BE2C (cell line): Measurements from ENCODE around the gene P2RY13. TPM values are rescaled to one million over a fixed set of nuclear protein-coding genes. Genes with fewer than 3 reads are reported as not detected.

ENCODE experiments used
- DNase-seq: peaks from one replicate; pipeline ENCODE4 v3.0.0-alpha.2; 2020
- H3K27me3 ChIP-seq: fragments of 250-450 bp; sonication (Bioruptor Pico); 2 replicates; pipeline ENCODE4 v1.5.1; 2020; ENCODE audit warnings: mild to moderate bottlenecking
- H3K36me3 ChIP-seq: fragments of 250-450 bp; sonication (Bioruptor Pico); 2 replicates; pipeline ENCODE4 v1.5.1; 2020; ENCODE audit warnings: mild to moderate bottlenecking
- H3K4me1 ChIP-seq: fragments of 250-450 bp; sonication (Bioruptor Pico); 2 replicates; pipeline ENCODE4 v1.5.1; 2020
- H3K4me3 ChIP-seq: 2 replicates; pipeline ENCODE4 v1.5.1; 2011; ENCODE audit warnings: low read depth, low read length
- H3K9me3 ChIP-seq: fragments of 250-450 bp; sonication (Bioruptor Pico); 2 replicates; pipeline ENCODE4 v1.5.1; 2020
- CTCF ChIP-seq: IDR thresholded peaks from 2 replicates; pipeline ENCODE4 v1.5.1; 2012; ENCODE audit warnings: mild to moderate bottlenecking, low read depth, low read length
- polyA plus RNA-seq: library from polyadenylated mRNA; unstranded; fragments of >200 nt; gene quantifications from one replicate; pipeline ENCODE4 v1.2.1, GENCODE V29; 2012; ENCODE audit warnings: low read depth, missing spikeins; ENCODE audit not compliant: insufficient read length, insufficient read depth

The P2RY13 gene
- not detected for polyA plus RNA-seq

- Histone ChIP-seq H3K27me3 (no peaks in the 10 kb centered on the region), H3K4me1 (no peaks in the 10 kb centered on the region), H3K9me3 (no peaks in the 10 kb centered on the region), H3K4me3 (no peak within 1 kb of the TSS), H3K36me3 (no peaks in the 10 kb centered on the region)
- DNase-seq: no peak
- no peak for TF ChIP-seq CTCF
Measured at GRCh38 chr3:151329363-151329762, at the start of gene P2RY13. Gene P2RY13, minus strand, starts transcription at chr3:151329549. Its CDS starts 21 bp downstream, at chr3:151329528.

- Histone ChIP-seq H3K36me3 (peaks cover 7% of the 10 kb centered on the region), H3K9me3 (no peaks in the 10 kb centered on the region), H3K4me3 (no peak overlapping the region), H3K4me1 (peaks cover 2% of the 10 kb centered on the region), H3K27me3 (no peaks in the 10 kb centered on the region)
- TF ChIP-seq CTCF: no peak
- no peak for DNase-seq
Measured at GRCh38 chr3:151377768-151378385, 48.5 kb upstream of the P2RY13 start.

GRCh38 chr3:151372063-151372820 is 42.9 kb upstream of the P2RY13 start:
- H3K4me3 ChIP-seq: no peak overlapping the region
- H3K4me1 ChIP-seq: no peaks in the 10 kb centered on the region
- no peak for DNase-seq
- TF ChIP-seq CTCF: no peak
- H3K36me3 ChIP-seq: peaks cover 7% of the 10 kb centered on the region
- H3K9me3 ChIP-seq: no peaks in the 10 kb centered on the region
- no peaks in the 10 kb centered on the region for H3K27me3 ChIP-seq

- Histone ChIP-seq H3K4me3 (no peak overlapping the region), H3K9me3 (no peaks in the 10 kb centered on the region), H3K27me3 (no peaks in the 10 kb centered on the region), H3K36me3 (no peaks in the 10 kb centered on the region; the same call in 1 of the 2 replicates), H3K4me1 (no peaks in the 10 kb centered on the region)
- TF ChIP-seq CTCF: no peak
- no peak for DNase-seq
Measured at GRCh38 chr3:151371526-151371925, 42.2 kb upstream of the P2RY13 start.

GRCh38 chr3:151367448-151367847 is 38.1 kb upstream of the P2RY13 start:
- H3K27me3 ChIP-seq: no peaks in the 10 kb centered on the region
- no peaks in the 10 kb centered on the region for H3K9me3 ChIP-seq
- no peak for TF ChIP-seq CTCF
- DNase-seq: no peak
- H3K36me3 ChIP-seq: no peaks in the 10 kb centered on the region; the same call in 1 of the 2 replicates
- no peak overlapping the region for H3K4me3 ChIP-seq
- H3K4me1 ChIP-seq: no peaks in the 10 kb centered on the region

GRCh38 chr3:151366993-151367392 is 37.6 kb upstream of the P2RY13 start:
- no peak for TF ChIP-seq CTCF
- no peaks in the 10 kb centered on the region; the same call in 1 of the 2 replicates for H3K36me3 ChIP-seq
- DNase-seq: no peak
- H3K27me3 ChIP-seq: no peaks in the 10 kb centered on the region
- no peaks in the 10 kb centered on the region for H3K4me1 ChIP-seq
- H3K4me3 ChIP-seq: no peak overlapping the region
- H3K9me3 ChIP-seq: no peaks in the 10 kb centered on the region
